Smooth muscle cell (in vitro differentiated cells): ENCODE measurements around the gene PLCXD1. TPM values are rescaled to one million over a fixed set of nuclear protein-coding genes. Genes with fewer than 3 reads are reported as not detected.

Source experiments
- DNase-seq: peaks from one replicate; lab custom pipeline; 2025; ENCODE audit not compliant: unreplicated experiment; lab: John Stamatoyannopoulos, UW
- H2AFZ ChIP-seq: fragments of 200-600 bp; sonication (generic); 2 replicates; pipeline ENCODE4 v1.6.0; 2016; ENCODE audit warnings: antibody characterized with exemption, low read depth, mild to moderate bottlenecking
- H3F3A ChIP-seq: fragments of 200-600 bp; sonication (generic); 2 replicates; pipeline ENCODE4 v1.6.0; 2017; ENCODE audit warnings: antibody characterized with exemption, low read depth
- H3K27ac ChIP-seq: fragments of 200-600 bp; sonication (generic); 2 replicates; pipeline ENCODE4 v1.5.1; 2016; ENCODE audit warnings: low read depth, mild to moderate bottlenecking
- H3K27me3 ChIP-seq: fragments of 200-600 bp; sonication (generic); 2 replicates; pipeline ENCODE4 v1.6.1; 2016; ENCODE audit warnings: low read depth, mild to moderate bottlenecking
- H3K36me3 ChIP-seq: fragments of 200-600 bp; sonication (generic); 2 replicates; pipeline ENCODE4 v1.5.1; 2016; ENCODE audit warnings: low read depth
- H3K4me1 ChIP-seq: fragments of 200-600 bp; sonication (generic); 2 replicates; pipeline ENCODE4 v1.5.1; 2016; ENCODE audit warnings: low read depth
- H3K4me2 ChIP-seq: fragments of 200-600 bp; sonication (generic); 2 replicates; pipeline ENCODE4 v1.6.0; 2016; ENCODE audit warnings: mild to moderate bottlenecking
- H3K4me3 ChIP-seq: fragments of 200-600 bp; sonication (generic); 2 replicates; pipeline ENCODE4 v1.5.1; 2016; ENCODE audit warnings: mild to moderate bottlenecking
- H3K79me2 ChIP-seq: fragments of 200-600 bp; sonication (generic); 2 replicates; pipeline ENCODE4 v1.6.0; 2016; ENCODE audit warnings: low read depth, mild to moderate bottlenecking
- H3K9ac ChIP-seq: fragments of 200-600 bp; sonication (generic); 2 replicates; pipeline ENCODE4 v1.6.0; 2016; ENCODE audit warnings: low read depth
- H3K9me3 ChIP-seq: fragments of 200-600 bp; sonication (generic); replicated peaks from 2 replicates; pipeline ENCODE4 v1.5.1; 2016; ENCODE audit warnings: low read depth
- H4K20me1 ChIP-seq: fragments of 200-600 bp; sonication (generic); 2 replicates; pipeline ENCODE4 v1.6.0; 2016; ENCODE audit warnings: low read depth
- CTCF ChIP-seq: fragments of 200-600 bp; sonication (generic); IDR thresholded peaks from 2 replicates; pipeline ENCODE4 v1.5.1; 2017; ENCODE audit warnings: borderline replicate concordance, mild to moderate bottlenecking, antibody characterized with exemption; ENCODE audit not compliant: insufficient read depth, poor library complexity, severe bottlenecking
- WGBS: methylation state at CpG from one replicate; pipeline ENCODE4 v1.1.7; 2016; ENCODE audit warnings: low lambda C conversion rate; 5-methylcytosine and 5-hydroxymethylcytosine counted together
- polyA plus RNA-seq: library from polyadenylated mRNA; unstranded; fragments of >200 nt; fragmentation: Nextera tagmentation; extraction: Ambion mirVana; gene quantifications from 2 replicates; pipeline ENCODE4 v1.2.1, GENCODE V29; 2016
- total RNA-seq: library from RNA; depleted of rRNA; stranded (reverse); fragments of >200 nt; gene quantifications from 2 replicates; pipeline ENCODE4 v1.2.3, GENCODE V29; 2014

PLCXD1 gene
- total and polyA plus RNA-seq, 2 experiments from 2014 or later: 7.0 to 14.0 TPM

DNA sequence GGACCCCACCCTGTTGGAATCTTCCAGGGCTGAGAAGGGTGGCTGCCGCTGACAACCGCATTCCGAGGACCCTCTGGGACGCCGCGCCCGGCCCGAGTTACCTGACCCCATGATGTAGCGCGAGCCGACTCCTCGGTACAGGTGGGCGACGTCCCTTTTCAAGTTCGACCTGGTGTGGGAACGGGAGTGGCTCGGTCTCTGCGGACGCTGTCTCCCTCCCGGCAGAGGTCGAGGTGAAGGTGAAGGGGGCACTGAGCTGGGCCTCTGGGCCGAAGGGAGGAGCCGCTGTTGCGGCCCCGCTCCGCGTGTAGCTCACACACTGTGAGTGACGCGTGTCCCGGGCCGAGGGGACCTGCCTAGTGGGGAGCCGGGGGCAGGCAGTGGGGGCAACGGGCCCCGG lies 32.9 kb downstream of the PLCXD1 start:
- TF ChIP-seq CTCF: no peak
- Histone ChIP-seq H2AFZ (no peak overlapping the region), H3K9me3 (no peaks in the 10 kb centered on the region), H3K36me3 (no peaks in the 10 kb centered on the region), H3K27ac (no peak overlapping the region), H4K20me1 (no peaks in the 10 kb centered on the region), H3K4me2 (no peak overlapping the region), H3K79me2 (peaks cover 4% of the 10 kb centered on the region), H3K4me3 (no peak overlapping the region), H3K4me1 (no peaks in the 10 kb centered on the region), H3F3A (no peaks in the 10 kb centered on the region), H3K27me3 (no peaks in the 10 kb centered on the region), H3K9ac (no peak overlapping the region)
- DNase-seq: no peak
- WGBS: 98% methylated on average over 33 of the region's 34 CpGs

GRCh38 chrX:314781-315595 lies 33.8 kb downstream of the PLCXD1 start:
- no peak overlapping the region for H2AFZ ChIP-seq
- H3K36me3 ChIP-seq: no peaks in the 10 kb centered on the region
- no peaks in the 10 kb centered on the region for H3K27me3 ChIP-seq
- no peak for DNase-seq
- H4K20me1 ChIP-seq: no peaks in the 10 kb centered on the region
- no peaks in the 10 kb centered on the region for H3F3A ChIP-seq
- TF ChIP-seq CTCF: no peak
- H3K9me3 ChIP-seq: no peaks in the 10 kb centered on the region
- 93% methylated on average over 51 of the region's 51 CpGs for WGBS
- peaks cover 14% of the 10 kb centered on the region for H3K79me2 ChIP-seq
- no peaks in the 10 kb centered on the region for H3K4me1 ChIP-seq
- no peak overlapping the region for H3K9ac ChIP-seq
- H3K27ac ChIP-seq: no peak overlapping the region
- H3K4me2 ChIP-seq: no peak overlapping the region
- H3K4me3 ChIP-seq: no peak overlapping the region

DNA sequence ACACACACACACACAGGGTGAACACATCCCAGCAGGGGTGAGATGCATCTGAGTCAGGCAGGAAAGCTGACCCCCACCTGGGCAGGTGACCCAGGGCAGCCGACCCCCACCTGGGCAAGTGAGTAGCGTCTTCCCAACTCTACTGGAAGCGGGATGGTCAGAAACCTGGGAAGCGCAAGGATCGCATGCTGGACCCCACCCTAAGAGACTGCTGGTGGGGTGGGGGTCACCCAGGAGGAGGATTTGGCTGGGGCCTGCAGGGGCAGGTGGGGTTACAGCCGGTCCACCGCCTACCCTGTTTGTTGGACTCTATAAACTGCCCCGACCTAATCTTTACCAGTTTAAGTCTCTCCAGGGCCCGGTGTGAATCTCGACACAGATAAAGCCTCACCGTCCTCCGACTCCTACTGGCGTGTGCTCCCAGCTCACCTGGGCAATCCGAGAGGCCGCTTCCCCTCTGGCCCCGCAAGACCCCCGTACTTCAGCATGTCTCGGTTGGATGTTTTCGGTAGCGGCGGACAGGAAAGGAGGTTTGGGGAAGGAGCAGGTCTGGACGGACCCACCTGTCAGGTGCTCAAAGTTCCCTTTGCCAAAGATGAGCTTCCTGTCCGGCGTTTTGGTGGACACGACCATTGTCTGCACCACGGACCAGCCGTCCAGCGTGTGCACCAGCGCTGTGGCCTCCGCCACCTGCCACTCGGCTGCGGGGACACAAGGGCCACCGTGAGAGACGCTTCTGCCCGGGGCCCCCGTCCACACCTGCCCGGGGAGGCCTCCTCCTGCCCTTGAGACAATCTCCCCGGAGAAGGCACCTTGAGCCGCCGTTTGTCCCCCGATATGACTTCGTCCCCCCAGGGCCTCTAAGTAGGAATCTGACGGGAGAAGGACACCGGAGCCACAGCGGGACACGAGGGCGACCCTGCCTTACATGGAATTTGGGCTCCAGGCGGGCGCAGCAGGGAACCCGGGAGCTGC lies 35.5 kb downstream of the PLCXD1 start:
- Histone ChIP-seq H3K27ac (no peak overlapping the region), H3K9me3 (no peaks in the 10 kb centered on the region), H3K79me2 (peaks cover 15% of the 10 kb centered on the region), H3K36me3 (no peaks in the 10 kb centered on the region), H4K20me1 (peaks cover 8% of the 10 kb centered on the region), H2AFZ (no peak overlapping the region), H3K4me2 (no peak overlapping the region), H3F3A (peaks cover 3% of the 10 kb centered on the region), H3K27me3 (no peaks in the 10 kb centered on the region), H3K4me1 (peaks cover 5% of the 10 kb centered on the region), H3K9ac (no peak overlapping the region), H3K4me3 (no peak overlapping the region)
- WGBS: 97% methylated on average over 48 of the region's 50 CpGs
- DNase-seq: no peak
- no peak for TF ChIP-seq CTCF
